Middle frontal gyrus (tissue), 1 donor: ENCODE results near the gene KRTAP2-3.
"Not testable (repeated sequence)": the region's sequence is repeated elsewhere in the genome, so short reads cannot be mapped to it uniquely, and the experiment has no call there.

Experiments used
- DNase-seq: peaks from one replicate; pipeline ENCODE4 v3.0.0-alpha.2; 2015; ENCODE audit warnings: low spot score; ENCODE audit errors: extremely low spot score

The KRTAP2-3 gene

DNA sequence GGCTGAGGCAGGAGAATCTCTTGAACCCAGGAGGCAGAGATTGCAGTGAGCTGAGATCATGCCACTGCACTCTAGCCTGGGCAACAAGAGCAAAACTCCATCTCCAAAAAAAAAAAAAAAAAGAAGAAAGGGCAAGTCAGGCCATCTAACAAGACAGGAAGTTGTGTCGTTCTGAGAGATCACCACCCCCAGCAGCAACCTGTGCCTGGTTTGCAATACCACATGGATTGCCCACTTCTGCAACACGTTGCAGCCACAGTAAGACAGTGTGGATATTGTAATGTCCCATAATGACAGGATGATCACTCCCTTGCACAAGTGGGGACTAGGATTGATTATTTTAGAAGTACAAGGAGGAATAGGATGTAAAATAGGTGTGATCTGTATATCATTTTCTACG, 9.1 kb upstream of the KRTAP2-3 start:
- DNase-seq = no peak

DNA sequence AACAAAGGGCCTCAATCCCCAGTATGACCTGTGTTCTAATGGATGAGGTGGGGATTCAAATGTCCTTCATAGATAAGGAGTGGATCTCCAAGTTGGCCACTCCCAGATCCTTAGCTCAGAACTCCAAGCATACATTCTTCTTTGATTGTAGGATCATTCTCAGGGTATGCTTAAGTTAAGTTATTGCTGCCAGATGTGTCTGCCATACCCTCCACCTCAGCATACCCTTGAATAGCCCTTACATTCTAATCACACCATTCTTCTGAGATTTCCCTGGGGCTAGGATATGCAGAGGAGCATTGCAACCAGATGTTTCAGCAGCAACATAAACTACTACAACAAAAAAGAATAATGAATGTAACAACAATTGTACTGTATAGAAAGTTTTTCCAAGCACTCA, 7.4 kb upstream of the KRTAP2-3 start:
- no peak for DNase-seq

DNA sequence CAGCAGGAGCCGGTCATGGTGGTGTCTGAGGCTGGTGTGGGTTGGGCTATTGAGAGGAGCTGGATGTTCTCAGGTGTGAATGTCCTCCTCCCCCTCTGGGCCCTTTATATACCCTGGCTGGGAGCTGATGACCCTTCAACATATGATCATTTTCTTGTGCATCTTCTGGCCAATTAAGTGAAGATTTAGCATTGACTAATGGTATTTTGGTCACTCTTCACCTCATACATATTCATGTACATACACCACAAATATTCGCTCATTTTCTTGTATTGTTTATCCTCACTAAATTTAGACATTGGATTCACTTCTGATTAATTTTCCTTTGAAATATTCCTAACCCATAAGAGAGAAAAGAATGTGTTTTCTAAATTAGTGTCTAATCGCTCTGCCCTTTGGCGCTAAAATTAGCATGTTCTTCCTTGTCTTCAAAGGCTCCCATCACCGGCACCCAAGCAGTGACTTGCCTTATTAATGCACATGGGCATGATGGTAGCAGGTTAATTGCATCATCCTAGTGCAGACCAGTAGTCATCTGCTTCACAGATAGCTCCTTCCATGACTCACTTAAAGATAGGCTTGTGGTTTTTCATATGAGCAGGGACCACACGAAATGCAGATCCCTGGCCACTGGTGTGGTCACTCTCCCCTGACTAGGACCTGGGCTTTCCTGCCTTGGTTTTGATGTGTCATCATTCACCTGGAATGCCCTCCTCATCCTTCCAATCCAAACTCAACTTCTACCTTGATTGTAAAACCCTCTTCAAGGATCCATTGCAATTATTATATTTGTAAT, 6.1 kb upstream of the KRTAP2-3 start, which contains the start of gene KRTAP2-4:
KRTAP2-4 (minus strand) TSS at position 51 of the 796 bp plus-strand sequence; CDS start at position 17, 34 bp downstream.
- DNase-seq = no peak

DNA sequence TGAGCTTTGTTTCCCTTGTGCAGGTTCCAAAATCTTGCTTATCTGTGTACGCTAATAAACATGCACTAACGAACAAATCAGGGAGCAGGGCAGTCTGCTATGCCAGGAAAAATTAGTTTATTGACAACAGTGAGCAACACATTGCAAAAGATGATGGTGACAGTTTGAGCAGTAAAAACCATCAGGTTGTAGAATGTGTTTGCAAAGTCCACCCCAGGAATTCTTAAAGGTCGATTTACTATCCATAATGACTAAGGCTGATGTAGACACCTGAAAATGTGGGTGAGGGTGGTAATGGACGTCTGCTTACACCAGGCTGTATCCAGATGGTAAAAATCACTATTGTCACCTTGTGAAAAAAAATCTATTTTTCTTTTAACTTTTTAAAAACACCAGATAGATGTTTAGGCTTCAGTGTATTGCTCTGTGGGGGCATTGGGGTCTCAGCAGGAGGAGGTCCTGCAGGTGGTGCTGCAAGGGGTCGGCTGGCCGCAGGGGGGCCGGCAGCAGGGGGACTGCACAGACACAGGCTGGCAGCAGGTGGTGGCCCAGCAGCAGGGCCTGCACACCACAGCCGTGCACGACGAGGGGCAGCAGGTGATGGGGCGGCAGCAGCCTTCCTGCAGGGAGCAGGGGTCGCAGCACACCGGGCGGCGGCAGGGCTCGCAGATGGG, 5.2 kb upstream of the KRTAP2-3 start:
- DNase-seq = not testable (repeated sequence)

DNA sequence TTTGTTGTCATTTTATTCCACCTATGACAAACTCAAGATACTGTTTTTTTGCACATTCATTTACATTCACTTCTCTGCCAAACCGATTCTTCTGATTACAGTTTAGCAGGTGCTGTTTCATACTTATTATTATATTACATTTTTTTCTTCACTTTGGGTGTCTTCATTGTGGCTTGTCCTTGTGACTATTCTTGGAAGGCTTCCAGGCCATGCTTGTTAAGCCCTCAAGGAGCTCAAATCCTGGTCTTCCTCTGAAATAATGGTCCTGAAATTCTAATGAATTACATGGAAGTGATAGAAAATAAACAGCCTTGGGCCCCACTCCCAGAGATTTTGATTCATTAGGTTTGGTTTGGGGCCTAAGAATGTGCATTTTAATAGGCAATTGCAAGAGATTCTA, 4.4 kb upstream of the KRTAP2-3 start:
- DNase-seq = no peak

DNA sequence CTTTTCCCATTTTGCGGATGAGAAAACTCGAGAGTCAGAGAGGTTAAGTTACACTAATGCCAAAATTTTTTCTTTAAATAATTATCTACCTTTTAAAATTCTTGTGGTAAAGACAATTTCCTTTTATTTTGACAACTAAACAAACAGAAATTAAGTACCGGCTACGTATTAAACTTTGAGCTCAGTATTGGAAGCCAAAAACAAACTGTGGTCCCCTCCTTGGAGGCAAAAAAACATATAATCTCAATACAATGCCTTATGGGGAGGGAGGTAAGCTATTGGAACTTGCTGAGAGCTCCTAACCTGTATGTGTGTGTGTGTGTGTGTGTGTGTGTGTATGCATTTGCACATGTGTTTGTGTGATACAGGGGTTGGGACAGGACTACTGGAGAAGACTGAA, 3.5 kb upstream of the KRTAP2-3 start:
- no peak for DNase-seq

DNA sequence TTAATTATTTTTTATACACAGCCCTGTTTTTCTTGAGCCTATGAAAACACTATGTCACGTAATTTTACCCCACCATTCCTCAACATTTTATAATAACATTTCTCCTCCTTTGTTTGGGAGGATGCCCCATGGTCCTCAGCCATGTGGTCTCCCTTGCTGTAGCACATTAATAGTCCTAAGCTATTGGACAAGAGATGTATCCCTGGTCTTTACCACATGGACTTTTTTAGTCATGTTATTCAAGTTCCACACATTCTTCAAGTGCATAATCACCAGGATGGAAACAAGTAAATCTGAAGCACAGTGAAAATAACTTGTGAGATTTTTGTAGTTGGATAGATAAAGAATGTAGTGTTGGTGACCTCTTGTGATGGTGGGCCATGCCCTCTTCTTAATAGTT, 2.0 kb upstream of the KRTAP2-3 start:
- DNase-seq = no peak

DNA sequence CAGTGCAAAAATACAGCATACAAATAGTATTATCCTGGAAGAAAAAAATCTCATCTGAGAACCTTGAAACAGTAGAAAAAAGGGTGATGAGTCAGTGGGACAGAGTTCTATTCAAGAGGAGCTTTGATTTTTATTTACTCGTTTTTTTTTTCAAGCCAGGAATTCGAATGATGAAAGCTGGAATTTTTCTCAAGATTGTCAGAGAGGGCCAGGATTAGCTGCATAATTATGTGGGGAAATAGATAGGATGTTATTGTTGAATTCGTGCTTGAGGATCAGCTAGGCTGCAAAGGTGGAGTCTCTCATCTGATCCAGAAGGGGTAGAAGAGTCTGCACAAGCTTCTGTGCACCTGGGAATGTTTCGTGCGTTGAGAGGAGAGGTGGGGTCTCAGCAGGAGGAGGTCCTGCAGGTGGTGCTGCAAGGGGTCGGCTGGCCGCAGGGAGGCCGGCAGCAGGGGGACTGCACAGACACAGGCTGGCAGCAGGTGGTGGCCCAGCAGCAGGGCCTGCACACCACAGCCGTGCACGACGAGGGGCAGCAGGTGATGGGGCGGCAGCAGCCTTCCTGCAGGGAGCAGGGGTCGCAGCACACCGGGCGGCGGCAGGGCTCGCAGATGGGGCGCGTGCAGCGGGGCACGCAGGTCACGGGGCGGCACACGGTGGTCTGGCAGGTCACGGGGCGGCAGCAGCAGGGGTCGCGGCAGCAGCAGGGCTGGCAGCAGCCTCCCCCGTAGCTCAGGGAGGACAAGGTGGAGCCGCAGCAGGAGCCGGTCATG, 450 bp downstream of the KRTAP2-3 start:
- DNase-seq = not testable (repeated sequence)

DNA sequence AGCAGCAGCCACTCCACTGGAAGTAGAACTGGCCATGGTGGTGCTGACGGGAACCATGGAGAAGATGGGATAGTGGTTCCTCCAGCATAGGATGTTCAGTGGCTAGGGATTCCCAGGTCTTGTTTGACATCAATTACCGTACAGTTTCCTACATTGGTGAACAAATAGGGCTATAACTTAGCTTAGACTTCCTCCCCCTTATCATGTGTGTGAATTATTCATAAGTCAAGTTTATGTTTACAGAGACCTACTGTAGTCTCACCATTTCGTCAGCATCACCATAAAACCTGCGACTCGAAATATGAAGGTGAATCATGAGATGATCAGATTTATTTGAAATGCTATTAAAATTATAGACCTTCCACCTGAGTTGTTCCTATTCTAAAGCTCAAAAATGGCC, 1.2 kb downstream of the KRTAP2-3 start:
- DNase-seq = no peak

DNA sequence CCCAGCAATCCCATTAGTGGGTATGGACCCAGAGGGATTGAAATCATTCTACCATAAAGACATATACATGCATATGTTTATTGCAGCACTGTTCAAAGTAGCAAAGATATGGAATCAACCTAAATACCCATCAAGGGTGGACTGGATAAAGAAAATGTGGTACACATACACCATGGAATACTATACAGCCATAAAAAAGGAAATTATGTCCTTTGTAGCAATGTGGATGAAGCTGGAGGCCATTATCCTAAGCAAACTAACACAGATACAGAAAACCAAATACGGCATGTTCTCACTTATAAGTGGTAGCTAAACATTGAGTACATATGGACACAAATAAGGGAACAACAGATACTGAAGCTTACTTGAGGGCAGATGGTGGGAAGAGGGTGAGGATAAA, 2.4 kb downstream of the KRTAP2-3 start:
- DNase-seq = no peak

DNA sequence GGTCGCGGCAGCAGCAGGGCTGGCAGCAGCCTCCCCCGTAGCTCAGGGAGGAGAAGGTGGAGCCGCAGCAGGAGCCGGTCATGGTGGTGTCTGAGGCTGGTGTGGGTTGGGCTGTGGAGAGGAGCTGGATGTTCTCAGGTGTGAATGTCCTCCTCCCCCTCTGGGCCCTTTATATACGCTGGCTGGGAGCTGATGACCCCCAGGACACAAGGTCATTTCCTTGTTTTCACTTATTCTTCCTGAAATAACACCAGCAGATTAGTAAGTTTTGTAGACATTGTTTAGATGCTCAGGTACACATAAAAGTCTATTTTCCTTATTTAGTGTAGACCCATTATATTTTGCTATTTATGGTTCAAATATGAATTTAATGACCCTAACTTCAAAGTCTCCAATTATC, 4.8 kb downstream of the KRTAP2-3 start, which contains the start of gene KRTAP2-2:
KRTAP2-2 (minus strand) TSS at position 101 of the 400 bp plus-strand sequence; CDS start at position 82, 19 bp downstream.
- not testable (repeated sequence) for DNase-seq

DNA sequence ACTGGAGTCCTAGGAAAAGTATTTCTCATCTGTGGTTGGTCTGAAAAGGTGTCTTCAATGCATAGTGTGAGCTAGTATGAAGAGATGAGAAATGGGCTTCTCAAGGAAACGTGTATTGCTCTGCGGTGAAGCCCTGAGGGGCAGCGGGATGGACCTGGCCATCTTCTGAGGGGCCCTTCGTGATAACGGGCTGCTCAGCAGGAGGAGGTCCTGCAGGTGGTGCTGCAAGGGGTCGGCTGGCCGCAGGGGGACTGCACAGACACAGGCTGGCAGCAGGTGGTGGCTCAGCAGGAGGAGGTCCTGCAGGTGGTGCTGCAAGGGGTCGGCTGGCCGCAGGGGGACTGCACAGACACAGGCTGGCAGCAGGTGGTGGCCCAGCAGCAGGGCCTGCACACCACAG, 5.4 kb downstream of the KRTAP2-3 start:
- not testable (repeated sequence) for DNase-seq

DNA sequence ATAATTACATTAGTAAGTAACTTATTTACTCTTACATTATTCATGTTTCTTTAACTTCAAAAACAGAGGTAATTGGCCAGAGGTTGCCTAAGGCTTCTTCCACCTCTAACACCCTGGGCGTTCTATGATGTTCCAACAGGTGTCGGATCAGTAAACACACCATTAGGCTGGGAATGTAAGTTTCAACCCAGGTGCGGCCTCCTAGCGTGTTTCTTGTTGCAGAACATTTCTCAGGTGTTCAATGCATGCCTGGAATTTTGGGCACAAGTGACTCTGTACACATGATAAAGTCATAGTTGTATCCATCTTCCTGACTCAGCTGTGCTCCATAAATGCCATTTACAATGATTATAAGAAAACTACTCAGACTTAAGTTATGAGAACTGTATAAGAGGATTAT, 5.9 kb downstream of the KRTAP2-3 start:
- no peak for DNase-seq

DNA sequence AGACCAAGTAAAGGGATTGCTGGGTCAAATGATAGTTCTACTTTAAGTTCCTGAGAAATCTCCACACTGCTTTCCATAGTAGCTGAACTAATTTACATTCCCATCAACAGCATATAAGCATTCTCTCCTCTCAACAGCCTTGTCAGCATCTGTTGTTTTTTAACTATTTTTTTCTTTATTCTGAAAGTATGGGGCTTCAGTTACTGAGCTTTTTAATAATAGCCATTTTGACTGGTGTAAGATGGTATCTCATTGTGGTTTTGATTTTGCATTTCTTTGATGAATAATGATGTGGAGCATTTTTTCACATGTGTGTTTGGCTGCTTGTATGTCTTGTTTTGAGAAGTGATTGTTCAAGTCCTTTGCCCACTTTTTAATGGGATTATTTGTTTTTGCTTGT, 7.3 kb downstream of the KRTAP2-3 start:
- DNase-seq = no peak

DNA sequence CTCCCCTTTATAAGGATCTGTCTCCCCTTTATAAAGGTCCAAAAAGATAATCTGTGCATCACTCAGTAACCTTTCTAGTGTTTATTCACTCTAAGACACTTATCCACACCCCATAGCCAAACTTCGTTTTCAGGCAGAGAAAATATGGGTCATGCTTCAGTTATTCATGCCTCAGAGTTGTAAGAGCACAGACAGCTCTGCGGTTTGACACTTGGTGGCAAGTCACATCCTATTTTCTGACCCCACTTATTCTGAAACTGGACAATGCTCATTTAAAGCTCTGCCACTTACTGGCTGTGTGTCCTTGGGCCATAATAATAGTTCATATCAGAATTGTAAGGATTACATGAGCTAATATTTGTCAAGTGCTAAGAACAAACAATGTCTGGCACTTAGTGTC, 10.8 kb downstream of the KRTAP2-3 start:
- no peak for DNase-seq

DNA sequence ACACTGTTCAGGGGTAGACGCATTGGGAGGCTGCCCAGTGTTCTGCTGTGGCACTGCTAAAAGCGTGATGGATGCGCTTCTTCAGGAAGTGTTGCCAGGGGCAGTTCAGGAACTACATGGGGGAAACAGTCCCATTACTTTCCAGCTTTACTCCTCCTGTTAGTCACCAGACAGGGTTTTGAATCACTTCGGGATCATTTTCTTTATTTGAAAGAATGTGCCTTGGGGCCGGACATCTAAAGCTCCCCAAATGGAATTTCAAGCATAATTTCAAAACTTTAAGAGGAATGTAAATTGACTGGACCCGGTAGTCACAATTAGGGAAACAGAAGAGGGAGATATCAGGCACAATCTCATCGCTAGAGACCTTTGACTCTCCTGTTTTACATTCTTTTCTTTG, 11.5 kb downstream of the KRTAP2-3 start:
- DNase-seq = no peak

DNA sequence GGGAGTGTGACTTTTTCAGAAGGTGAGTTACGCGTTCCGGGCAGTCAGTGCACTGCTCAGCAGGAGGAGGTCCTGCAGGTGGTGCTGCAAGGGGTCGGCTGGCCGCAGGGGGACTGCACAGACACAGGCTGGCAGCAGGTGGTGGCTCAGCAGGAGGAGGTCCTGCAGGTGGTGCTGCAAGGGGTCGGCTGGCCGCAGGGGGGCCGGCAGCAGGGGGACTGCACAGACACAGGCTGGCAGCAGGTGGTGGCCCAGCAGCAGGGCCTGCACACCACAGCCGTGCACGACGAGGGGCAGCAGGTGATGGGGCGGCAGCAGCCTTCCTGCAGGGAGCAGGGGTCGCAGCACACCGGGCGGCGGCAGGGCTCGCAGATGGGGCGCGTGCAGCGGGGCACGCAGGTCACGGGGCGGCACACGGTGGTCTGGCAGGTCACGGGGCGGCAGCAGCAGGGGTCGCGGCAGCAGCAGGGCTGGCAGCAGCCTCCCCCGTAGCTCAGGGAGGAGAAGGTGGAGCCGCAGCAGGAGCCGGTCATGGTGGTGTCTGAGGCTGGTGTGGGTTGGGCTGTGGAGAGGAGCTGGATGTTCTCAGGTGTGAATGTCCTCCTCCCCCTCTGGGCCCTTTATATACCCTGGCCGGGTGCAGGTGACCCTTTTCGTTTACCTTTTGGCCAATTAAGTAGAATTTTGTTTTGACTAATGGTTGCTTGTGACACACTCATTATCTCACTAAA, 13.0 kb downstream of the KRTAP2-3 start, which contains the start of gene KRTAP2-1:
KRTAP2-1 (minus strand) TSS at position 582 of the 731 bp plus-strand sequence; CDS start at position 533, 49 bp downstream.
- DNase-seq = not testable (repeated sequence)

DNA sequence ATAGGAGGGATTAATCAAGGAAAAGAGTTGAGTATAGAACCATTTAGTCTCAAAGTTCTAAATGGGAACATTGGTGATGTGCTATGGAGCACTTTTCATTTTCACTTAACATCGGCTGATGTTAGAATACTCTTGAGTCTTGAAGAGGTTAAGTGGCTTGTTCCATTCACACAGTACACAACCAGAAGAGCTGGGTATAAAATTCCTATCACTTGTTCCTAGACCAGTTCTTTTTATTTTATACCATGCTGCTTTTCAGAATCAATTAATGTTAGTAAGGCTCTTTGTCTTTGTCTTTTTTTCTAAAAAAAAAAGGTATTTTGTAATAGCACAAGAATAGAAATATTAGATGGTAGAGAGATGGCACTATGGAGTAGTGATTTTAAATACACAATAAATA, 17.0 kb downstream of the KRTAP2-3 start:
- no peak for DNase-seq

DNA sequence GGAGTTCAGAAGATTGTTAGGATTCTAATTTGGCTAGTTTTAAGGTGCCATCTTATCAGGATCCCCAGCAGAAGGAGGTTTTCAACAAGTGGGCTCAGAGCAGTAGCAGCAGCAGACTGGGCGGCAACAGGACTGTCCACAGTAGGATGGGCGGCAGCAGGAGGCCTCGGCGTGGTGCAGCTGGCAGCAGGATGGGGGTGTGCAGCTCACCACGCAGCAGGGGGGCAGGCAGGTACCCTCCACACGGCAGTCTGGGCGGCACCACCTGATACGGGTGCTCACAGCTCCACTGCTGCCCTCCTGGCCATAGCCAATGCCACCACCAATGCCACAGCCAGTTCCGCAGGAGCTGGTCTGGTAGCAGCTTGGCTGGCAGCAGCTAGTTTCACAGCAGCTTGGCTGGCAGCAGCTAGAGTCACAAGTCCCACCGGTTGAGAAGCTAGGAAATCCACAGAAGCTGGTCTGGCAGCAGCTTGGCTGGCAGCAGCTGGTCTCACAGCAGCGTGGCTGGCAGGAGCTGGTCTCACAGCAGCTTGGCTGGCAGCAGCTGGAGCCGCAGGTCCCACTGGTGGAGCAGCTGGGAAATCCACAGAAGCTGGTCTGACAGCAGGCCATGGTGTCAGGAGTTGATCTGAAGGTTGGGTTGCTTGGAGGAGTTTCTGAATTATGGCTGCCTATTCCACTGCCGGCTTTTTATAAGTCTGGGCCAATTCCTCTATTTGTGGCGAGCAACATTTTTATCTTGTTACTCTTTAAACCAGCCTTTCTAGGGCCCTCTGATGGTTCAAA, 18.9 kb downstream of the KRTAP2-3 start, which contains the start of gene KRTAP1-1:
KRTAP1-1 (minus strand) TSS at position 668 of the 789 bp plus-strand sequence; CDS start at position 615, 53 bp downstream.
- not testable (repeated sequence) for DNase-seq

DNA sequence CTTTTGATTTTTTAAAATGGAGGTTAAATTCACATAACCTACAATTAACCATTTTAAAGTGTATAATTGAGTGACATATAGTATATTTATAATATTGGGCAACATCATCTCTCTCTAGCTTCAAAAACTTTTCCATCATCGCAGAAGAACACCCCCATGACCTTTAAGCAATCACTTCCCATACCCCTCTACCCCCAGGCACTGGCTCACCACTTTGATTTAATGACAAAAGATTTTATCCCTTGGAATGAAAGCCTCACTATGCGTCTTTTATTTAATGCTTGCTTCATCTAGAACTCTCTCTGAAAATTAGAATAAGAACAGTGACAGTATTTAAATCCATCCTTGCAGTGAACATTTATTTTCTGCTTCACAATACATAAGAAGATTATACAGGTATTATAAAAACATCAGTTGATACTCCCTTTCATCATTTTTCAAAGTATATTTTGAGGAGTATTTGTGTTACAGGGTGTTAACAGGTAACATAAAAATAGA, 22.0 kb downstream of the KRTAP2-3 start:
- no peak for DNase-seq
